GM21825 (cell line): Measurements from ENCODE around the gene IFNLR1.
A peak's percentile ranks its signal among the peaks of the same experiment; 100 is the strongest.
"Not testable (repeated sequence)": the region's sequence is repeated elsewhere in the genome, so short reads cannot be mapped to it uniquely, and the experiment has no call there.

ENCODE experiments used
- ATAC-seq: cut with Tn5 transposase; IDR thresholded peaks from one replicate; pipeline ENCODE4 v1.9.1; 2021; ENCODE audit warnings: mild to moderate bottlenecking, moderate library complexity; ENCODE audit not compliant: unreplicated experiment

The IFNLR1 gene

DNA sequence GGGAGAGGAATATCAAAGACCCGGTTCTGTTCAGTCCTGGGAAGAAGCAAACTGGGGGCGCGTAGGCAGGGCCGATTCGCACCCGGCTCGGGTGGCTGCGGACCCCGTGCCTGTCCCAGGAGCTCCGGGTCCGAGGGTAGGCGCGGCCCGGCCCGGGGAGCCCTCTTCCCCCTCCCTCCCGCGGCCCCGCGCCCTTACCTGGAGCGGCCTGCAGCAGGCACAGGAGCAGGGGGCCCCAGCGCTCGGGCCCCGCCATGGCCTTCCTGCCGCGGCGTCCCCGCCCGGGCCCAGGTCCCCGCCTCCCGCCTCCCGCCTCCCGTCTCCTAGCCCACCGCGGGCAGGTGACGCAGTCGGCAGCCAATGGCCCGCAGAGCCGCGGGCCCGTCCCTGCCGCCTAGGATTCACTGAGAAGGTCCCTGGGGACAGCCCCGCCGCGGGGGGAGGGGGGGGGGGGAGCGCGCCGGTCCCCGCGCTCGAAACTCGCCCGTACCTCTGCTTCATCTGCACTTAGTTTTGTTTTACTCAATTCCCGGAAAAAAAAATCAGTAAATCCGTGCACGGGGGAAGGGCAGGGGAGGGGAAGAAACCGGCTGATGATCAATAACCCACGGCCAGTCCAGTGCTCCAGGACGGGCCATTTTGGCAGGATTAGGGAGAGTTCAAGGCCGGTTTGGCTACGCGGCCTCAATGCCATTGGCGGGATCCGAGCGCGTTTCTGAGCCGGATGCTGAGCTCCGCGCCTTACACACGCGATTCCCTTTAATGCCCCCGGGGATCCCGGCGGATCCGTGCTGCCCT, at the start of gene IFNLR1:
TSS of gene IFNLR1 (minus strand) at position 297 of the 798 bp plus-strand sequence. CDS start at position 256, 41 bp downstream.
- peak; percentile 39 for ATAC-seq

DNA sequence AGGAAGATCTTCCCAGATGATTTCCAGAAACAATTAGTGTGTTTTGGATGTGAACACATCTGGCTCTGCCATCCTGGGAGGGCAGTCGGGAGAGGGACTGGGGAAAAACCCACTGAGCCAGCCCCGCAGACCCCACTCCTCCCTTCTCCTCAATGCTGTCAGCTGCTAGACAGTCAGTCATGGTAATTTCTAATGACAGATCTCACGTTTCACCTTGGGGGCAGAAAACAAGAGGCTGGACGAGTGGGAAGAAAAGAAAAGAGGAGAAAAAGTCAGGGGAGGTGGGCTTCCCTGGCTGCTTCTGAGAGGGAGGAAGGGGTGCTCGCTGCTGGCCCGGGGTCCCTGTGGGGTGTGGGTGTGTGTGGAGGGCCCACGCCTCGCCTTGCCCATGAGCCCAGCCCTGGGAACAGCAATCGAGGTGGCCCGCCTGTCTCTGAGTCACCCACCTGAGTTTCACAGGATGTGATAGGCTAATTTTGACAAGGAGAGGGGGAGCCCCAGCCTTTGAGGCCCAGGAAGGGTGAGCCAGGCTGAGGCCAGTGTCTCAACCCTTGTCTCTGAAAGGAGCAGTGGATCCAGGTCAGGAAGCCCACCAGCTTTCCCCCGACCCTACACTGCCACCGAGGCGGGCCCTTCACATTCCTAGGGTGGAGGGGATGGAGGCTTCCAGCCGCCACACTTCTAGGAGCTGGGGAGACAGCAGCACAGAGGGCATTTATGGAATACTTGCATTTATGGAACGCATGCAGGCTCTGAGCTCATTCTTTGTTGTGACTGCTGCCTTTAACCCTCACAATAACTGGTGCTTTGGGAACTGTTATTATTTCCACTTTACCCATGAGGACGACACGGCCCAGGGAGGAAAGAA, 49.1 kb upstream of the IFNLR1 start:
- no peak for ATAC-seq

- ATAC-seq = no peak
These were observed 46.9 kb upstream of the IFNLR1 start for GRCh38 chr1:24233684-24234600.

GRCh38 chr1:24231701-24232100, 44.6 kb upstream of the IFNLR1 start:
- no peak for ATAC-seq

- no peak for ATAC-seq
These were observed 41.2 kb upstream of the IFNLR1 start for GRCh38 chr1:24228311-24228710.

DNA sequence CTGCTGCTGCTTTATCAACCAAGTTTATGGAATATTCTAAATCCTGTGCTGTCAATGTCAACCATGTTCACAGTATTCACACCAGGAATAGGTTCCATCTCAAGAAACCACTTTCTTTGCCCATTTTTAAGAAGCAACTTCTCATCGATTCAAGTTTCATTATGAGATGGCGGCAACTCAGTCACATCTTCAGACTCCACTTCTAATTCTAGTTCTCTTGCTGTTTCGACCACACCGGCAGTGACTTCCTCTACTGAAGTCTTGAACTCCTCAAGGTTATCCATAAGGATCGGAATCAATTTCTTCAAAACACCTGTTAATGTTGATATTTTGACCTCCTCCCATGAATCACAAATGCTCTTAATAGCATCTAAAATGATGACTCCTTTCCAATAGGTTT, 39.7 kb upstream of the IFNLR1 start:
- ATAC-seq = no peak

DNA sequence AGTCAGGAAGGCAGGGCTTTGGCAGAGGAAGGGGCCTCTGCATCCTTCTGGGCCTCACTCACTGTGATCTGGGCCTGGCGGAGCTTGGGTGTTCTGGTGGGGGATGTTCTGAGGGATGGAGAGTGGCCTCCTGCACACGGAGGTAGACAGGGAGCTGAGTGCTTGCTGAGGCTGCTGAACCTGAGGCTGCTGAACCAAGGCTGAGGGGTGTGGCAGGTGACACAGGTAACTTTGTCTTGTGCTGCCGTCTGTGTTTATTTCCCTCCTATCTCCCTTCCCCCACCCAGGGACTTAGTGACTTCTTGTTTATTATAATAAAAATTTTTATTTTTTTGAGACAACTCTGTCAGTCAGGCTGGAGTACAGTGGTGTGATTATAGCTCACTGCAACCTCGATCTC, 37.7 kb upstream of the IFNLR1 start:
- no peak for ATAC-seq

DNA sequence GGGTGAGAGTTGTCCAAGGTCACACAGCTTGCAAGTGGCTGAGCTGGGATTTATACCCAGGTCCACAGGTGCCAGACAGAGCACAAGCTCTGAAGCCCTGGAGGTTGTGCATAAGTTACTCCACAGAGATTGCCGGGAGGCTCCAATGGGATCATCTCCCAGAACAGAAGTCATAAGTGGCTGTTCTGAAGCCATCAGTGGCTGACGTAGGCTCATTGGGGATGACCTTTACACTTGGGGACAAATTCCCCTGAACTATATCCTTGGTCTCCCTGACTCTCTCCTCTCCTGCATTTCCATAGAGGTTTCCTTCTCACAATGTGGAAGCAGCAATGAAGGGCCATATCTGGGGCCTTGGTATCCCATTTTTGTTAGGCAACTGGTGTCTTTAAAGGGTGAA, 37.0 kb upstream of the IFNLR1 start:
- ATAC-seq = no peak

DNA sequence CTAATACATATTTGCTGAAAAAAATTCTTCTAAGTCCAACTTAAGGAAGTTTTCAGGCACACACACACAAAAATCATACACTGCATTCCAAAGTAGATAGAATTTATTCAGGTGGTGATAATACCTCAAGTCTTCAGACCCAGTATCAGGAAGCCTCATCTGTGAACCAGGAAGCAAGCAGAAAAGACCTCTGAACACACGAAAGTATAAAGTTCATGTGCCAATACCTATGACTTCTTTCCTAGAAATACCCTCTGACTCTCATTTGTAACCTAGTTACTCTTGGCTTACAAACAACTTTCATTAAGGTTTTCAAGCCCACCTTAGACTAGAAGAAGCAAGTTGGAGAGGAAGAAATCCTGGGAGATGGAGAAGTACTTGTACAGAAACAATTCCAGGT, 35.7 kb upstream of the IFNLR1 start:
- no peak for ATAC-seq

GRCh38 chr1:24222008-24222605, 35.0 kb upstream of the IFNLR1 start:
- no peak for ATAC-seq

- no peak for ATAC-seq
These were observed 34.2 kb upstream of the IFNLR1 start for GRCh38 chr1:24221246-24221645.

DNA sequence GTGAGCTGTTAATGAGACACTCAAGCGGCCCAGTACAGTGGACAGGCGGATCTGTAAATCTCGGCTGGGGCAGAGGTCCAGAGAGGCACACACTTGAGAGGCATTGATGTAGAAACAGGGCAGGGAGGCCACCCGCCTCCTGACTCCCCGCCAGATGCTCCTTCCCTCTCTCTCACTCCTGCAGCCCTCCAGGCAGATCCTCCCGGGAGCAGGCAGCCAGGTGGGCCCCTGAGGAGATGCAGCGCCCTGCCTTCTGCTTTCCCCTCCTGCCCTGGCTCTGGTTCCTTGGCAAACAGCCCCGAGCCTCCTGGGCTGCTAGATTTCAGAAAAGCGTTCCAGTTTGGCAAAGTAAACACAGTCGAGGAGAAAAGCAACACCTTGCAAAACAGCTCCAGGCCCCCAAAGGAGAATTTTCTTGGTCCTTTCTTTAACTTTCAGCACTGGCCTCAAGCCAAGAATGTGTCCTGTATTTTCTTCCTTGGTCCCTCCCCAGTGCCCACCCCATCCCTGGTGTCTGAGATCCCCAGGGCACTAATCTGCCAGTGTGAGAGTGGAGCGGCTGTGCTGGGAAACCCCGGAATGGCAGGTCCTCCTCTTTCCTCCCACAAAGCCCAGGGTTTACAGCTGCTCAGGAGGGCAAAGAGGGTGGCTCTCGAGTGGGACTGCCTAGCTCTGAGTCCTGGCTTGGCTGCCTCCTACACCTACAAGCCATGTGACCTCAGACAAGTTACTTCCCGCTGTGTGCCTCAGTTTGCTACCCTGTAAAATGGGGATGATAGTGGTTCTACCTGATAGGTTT, 29.4 kb upstream of the IFNLR1 start:
- ATAC-seq = no peak

GRCh38 chr1:24215226-24215814, 28.2 kb upstream of the IFNLR1 start:
- no peak for ATAC-seq

DNA sequence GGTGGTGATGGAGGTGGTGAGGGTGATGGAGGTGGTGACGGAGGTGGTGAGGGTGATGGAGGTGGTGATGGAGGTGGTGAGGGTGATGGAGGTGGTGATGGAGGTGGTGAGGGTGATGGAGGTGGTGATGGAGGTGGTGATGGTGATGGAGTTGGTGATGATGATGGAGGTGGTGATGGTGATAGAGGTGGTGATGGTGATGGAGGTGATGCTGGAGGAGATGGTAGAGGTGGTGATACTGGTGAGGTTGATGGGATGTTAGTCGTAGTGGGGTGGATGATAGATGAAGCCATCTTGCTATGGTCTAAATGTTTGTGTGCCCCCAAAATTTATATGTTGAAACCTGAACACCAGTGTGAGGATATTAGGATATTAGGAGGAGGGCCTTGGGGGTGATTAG, 25.3 kb upstream of the IFNLR1 start:
- no peak for ATAC-seq

- no peak for ATAC-seq
These were observed 23.1 kb upstream of the IFNLR1 start for GRCh38 chr1:24210195-24210627.

- no peak for ATAC-seq
These were observed 22.0 kb upstream of the IFNLR1 start for GRCh38 chr1:24209097-24209496.

DNA sequence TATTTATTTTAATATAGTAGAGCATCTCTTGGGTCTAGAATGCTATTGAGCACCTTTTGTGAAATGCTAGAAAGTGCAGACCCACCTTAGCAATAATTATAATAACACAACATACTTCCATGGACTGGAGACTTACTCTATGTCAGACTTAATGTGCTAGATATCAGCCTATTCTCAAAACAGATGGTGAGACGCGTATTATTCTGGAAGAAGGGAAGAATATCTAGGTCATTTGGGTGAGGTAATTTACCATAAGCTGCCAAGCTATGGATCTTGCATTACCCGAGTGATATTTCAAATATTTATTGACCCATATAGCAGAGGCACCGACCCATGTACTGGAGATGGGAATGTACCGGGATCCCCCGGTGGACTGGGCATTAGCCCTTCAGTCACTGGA, 20.6 kb upstream of the IFNLR1 start:
- no peak for ATAC-seq

DNA sequence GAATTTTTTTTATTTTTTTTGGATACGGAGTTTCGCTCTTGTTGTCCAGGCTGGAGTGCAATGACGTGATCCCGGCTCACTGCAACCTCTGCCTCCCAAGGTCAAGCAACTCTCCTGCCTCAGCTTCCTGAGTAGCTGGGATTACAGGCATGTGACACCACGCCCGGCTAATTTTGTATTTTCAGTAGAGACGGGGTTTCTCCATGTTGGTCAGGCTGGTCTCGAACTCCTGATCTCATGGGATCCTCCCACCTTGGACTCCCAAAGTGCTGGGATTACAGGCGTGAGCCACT, 20.3 kb upstream of the IFNLR1 start:
- ATAC-seq = not testable (repeated sequence)

GRCh38 chr1:24206516-24207394, 19.7 kb upstream of the IFNLR1 start:
- no peak for ATAC-seq
